ENCODE results near the gene PODNL1.
"Not testable (repeated sequence)": the region's sequence is repeated elsewhere in the genome, so short reads cannot be mapped to it uniquely, and the experiment has no call there.

The PODNL1 gene

GRCh38 chr19:13972368-13973155 lies 34.3 kb upstream of the PODNL1 start:
- DNase-seq = no peak

GRCh38 chr19:13971868-13972267 lies 33.7 kb upstream of the PODNL1 start:
- DNase-seq = not testable (repeated sequence)

DNA sequence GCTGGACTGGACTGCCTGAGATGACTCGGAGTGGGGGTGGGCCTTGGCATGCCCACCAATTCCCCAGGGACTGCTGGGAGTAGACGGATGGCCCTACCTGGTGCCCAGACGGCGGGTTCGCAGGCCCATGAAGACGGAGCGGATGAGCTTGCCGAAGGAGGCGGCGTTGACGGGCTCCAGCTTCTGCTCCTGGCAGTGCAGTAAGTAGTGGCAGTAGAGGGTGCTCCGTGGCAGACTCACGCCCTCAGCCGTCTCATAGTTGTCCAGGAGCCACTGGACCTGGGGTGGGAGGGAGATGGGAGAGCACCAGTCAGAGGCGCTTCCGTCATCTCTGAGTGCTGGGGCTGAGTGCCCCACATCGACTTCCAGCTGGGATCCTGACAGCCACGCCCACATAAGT lies 31.7 kb upstream of the PODNL1 start:
- DNase-seq = no peak

DNA sequence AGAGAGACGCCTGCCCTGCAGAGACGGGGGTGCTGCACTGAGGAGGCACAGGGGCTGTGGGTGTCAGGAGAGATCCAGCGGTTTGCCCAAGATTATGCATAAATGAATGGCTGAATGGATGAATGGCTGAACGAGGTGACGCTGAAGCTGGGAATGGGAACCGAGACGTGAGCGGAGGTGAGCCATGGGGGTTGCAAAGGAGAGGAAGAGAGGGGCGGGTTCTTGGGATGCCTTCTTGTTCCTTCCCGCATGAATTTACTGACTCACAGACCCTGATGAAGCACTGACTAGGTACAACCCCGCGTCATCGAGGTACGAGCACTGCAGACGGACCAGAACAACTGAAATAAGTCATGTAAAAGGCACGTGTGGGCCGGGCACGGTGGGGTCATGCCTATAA lies 30.8 kb upstream of the PODNL1 start:
- no peak for DNase-seq

- no peak for DNase-seq
These were observed 30.2 kb upstream of the PODNL1 start for GRCh38 chr19:13968383-13968935.

GRCh38 chr19:13967206-13967605 lies 29.0 kb upstream of the PODNL1 start:
- not testable (repeated sequence) for DNase-seq

- DNase-seq = no peak
These were observed 28.5 kb upstream of the PODNL1 start for GRCh38 chr19:13966684-13967128.

- DNase-seq = no peak
These were observed 27.9 kb upstream of the PODNL1 start for GRCh38 chr19:13965926-13966683.

DNA sequence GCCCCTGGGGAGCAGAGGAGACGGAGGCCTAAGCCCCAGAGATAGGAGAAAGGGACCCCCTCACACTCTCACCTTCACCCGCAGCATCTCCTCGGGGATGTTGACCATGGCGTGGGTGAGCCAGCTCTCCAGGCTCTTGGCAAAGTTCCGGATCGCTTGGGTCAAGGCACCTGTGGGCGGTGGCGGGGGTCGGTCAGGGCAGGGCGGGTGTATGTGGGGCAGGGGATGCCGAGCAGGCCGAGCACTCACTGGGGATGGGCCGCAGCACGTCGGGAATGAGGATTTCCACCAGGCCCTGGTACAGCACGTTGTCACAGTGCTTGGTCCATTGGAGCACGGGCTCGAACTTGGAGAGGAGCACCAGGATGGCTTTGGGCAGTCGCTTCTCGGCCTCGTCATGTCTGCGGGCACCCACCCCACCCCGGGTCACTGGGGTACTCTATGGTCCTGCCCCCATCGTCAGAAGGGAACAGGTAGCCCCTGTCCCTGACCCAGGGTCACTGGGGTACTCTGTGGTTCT lies 27.2 kb upstream of the PODNL1 start:
- DNase-seq = no peak

GRCh38 chr19:13964776-13965175 lies 26.6 kb upstream of the PODNL1 start:
- no peak for DNase-seq

- no peak for DNase-seq
These were observed 25.4 kb upstream of the PODNL1 start for GRCh38 chr19:13963603-13964105.

DNA sequence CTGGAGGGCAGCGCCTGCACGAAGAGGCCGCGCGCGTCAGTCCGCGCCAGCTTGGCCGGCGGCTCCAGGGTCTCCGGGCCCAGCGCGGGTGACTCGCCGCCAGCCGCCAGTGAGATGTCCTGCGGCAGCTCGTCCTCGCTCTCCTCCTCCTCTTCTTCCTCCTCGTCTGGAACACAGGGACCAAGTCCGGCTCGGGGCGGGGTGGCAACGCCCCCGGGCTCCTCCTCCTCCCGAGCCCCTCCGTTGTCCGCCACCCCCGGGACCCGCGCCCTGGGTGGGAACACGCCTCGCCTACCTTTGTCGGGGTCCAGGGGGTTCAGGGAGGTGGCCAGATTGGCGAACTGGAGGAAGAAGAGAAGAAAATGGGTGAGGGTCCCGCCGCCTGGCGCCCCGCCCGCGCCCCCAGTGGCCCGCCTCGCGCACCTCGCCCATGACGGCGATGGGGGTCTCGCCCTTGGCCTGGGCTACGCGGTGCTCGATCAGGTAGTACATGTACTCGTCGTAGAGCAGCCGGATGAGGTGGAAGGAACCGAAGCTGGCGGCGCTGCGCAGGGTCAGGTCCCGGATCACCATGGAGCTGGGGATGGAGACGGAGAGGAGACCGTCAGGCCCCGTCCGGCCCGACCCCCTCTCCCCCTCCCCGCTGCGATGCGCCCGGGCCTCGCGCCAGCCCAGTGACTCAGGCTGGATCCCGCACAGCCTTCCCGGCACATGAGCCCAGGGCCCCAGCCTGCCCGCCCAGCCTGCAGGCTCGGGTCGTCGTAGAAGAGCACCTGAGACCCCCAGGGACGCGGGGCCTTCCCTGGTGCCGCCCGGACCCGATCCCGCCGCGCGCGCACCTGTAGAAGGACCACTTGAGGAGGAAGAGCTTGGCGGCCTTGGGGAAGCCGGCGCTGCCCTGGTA lies 24.7 kb upstream of the PODNL1 start:
- no peak for DNase-seq

GRCh38 chr19:13961826-13962698 lies 23.8 kb upstream of the PODNL1 start:
- DNase-seq = no peak

DNA sequence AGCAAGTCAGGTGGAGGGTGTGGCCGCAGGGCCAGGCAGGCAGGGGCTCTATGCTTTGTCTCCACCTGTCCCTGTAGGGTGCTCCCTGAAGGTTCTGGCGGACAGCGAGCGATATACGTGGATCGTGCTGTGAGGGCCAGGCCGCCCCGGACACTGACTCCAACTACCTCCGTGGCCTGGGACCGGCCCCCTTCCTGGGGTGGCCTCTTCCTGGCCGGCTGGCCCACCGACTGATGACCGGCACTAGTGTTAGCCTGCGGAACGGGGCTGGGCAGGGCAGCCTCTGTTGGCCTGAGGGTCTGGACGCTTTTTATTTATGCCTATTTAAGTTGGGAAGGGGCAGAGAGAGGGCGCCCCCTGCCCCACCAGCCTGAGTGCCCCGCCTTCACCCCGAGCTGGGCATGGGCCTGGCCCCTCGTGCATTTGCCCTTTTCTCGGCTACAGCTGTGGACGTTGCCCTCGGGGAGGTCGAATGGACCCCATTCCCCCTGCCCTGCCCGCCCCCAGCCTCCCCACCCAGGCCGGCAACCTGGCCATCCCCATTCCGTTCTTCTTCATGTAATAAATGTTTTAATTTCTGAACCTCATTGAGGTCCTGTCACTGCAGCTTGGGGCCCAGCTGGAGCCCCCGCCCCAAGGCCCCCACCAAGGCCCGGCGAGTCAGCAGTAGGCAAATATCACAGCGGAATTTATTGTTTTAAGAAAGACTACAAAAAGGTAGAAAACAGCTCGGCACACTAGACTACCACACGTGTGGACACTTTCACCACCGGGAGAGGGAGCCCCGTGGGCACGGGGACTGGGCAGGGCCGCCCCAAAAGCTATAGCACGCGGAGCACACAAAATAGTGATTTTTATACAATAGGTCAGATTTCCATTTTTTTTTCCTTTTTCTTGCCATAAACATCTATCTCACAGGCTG lies 22.9 kb upstream of the PODNL1 start:
- DNase-seq = no peak

GRCh38 chr19:13959962-13960862 lies 22.0 kb upstream of the PODNL1 start:
- DNase-seq = peak; percentile 35

DNA sequence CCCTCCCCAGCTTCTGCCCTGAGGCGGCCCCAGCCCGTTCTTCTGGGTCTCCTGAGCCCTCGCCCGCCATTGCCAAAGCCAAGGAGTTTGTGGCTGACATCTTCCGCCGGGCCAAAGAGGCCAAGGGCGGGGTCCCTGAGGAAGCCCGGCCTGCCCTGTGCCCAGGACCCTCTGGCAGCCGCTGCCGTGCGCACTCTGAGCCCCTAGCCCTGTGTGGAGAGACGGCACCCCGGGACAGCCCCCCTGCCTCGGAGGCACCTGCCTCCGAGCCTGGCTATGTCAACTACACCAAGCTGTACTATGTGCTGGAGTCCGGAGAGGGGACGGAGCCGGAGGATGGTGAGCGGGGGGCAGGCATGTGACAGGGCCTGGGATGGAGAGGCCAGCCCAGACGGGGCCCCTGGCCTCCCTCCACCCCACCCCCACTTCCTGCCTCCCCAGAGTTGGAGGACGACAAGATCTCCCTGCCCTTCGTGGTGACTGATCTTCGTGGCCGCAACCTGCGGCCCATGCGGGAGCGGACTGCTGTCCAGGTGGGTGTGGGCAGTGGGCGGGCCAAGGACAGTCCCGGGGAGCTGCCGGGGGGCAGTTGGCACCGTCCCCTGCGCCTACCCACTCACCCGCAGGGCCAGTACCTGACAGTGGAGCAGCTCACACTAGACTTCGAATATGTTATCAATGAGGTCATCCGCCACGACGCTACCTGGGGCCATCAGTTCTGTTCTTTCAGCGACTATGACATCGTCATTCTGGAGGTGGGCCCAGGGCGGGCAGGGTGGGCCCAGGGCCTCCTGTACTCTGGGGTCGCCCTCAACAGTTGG lies 21.1 kb upstream of the PODNL1 start:
- no peak for DNase-seq

DNA sequence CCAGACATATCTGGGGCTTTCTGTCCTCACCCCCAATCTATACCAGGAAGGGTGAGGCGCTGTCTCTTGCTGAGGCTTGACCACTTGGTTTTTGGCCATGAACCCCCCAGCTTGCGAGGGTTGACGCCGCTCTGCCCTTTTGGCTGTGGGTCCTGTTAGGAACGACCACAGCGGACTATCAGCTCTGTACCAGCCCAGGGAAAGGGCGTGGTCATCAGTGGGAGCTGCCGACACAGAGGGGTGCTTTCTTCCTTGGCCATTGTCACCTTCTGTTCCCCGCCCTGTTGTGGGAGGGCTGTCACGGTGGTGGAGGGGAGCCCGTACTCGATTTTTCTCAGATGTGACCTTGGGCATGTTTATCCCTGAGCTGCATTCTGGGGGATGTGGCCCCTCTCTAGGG lies 19.8 kb upstream of the PODNL1 start:
- no peak for DNase-seq

- no peak for DNase-seq
These were observed 18.8 kb upstream of the PODNL1 start for GRCh38 chr19:13957051-13957450.
